B cell (primary cell): Measurements from ENCODE around the gene PRSS38. TPM values are rescaled to one million over a fixed set of nuclear protein-coding genes. Genes with fewer than 3 reads are reported as not detected.
A peak's percentile ranks its signal among the peaks of the same experiment; 100 is the strongest.

Source experiments
- ATAC-seq: fragments of 200-7000 bp; cut with Tn5 transposase; one replicate; pipeline ENCODE4 v1.10.0; 2021; ENCODE audit warnings: low read depth, mild to moderate bottlenecking, moderate number of reproducible peaks, moderate library complexity
- CTCF ChIA-PET: fragments of 350-600 bp; sonication (Branson Sonifier 250); formaldehyde crosslinking; loops from one replicate; lab custom pipeline; 2021; ENCODE audit warnings: antibody characterized with exemption, inconsistent platforms; lab: Charles Lee
- POLR2A ChIA-PET: fragments of 350-600 bp; sonication (Branson Sonifier 250); formaldehyde crosslinking; loops from one replicate; lab custom pipeline; 2021; ENCODE audit warnings: antibody characterized with exemption; lab: Charles Lee
- DNase-seq: peaks from one replicate; pipeline ENCODE4 v3.0.0; 2013
- H2AFZ ChIP-seq: 2 replicates; pipeline ENCODE4 v1.6.1; 2012; ENCODE audit warnings: mild to moderate bottlenecking, low read depth, low read length; ENCODE audit not compliant: insufficient read depth, poor library complexity, severe bottlenecking
- H3K27ac ChIP-seq, 2 donors: 1 replicate in 1 of 2; 2 replicates in 1 of 2; pipeline ENCODE4 v1.5.1; 2012 to 2013; ENCODE audit warnings: low read length in 2 of 2, mild to moderate bottlenecking in 2 of 2, moderate library complexity in 1 of 2
- H3K27me3 ChIP-seq, 4 experiments: fragments of 200-600 bp in 1 of 4; sonication (generic) in 1 of 4; replicated peaks in 1 of 4; 1 replicate in 2 of 4; 2 replicates in 2 of 4; pipeline versions ENCODE4 v1.6.1 to v1.7.0; 2013 to 2016; ENCODE audit warnings: low read length in 3 of 4, mild to moderate bottlenecking in 2 of 4, mixed read lengths in 1 of 4, moderate library complexity in 1 of 4; ENCODE audit not compliant: insufficient read depth in 4 of 4, control insufficient read depth in 3 of 4; ENCODE audit errors: control extremely low read depth in 1 of 4
- H3K36me3 ChIP-seq, 2 experiments: replicated peaks in 1 of 2; 1 replicate in 1 of 2; 2 replicates in 1 of 2; pipeline versions ENCODE4 v1.6.1 to v1.7.1; 2013; ENCODE audit warnings: low read length in 1 of 2; ENCODE audit not compliant: insufficient read depth in 2 of 2, control insufficient read depth in 1 of 2; ENCODE audit errors: control extremely low read depth in 1 of 2, extremely low read depth in 1 of 2
- H3K4me1 ChIP-seq, 2 donors: fragments of 200-600 bp in 1 of 2; sonication (generic) in 1 of 2; 1 replicate in 1 of 2; 2 replicates in 1 of 2; pipeline versions ENCODE4 v1.5.1 to v1.6.1; 2013 to 2017; ENCODE audit warnings: low read length in 2 of 2; ENCODE audit not compliant: control insufficient read depth in 2 of 2, insufficient read depth in 2 of 2
- H3K4me2 ChIP-seq: replicated peaks from 2 replicates; pipeline ENCODE3; 2012; ENCODE audit warnings: mild to moderate bottlenecking, low read depth, low read length; ENCODE audit not compliant: poor library complexity, severe bottlenecking
- H3K4me3 ChIP-seq, 5 experiments: fragments of 200-600 bp in 1 of 5; sonication (generic) in 1 of 5; 1 replicate in 3 of 5; 2 replicates in 2 of 5; pipeline versions ENCODE4 v1.5.1 to v1.7.0; 2011 to 2016; ENCODE audit warnings: low read length in 4 of 5, mild to moderate bottlenecking in 4 of 5, low read depth in 2 of 5, control low read depth in 1 of 5, moderate library complexity in 1 of 5; ENCODE audit not compliant: insufficient read depth in 1 of 5; ENCODE audit errors: control extremely low read depth in 1 of 5, extremely low read depth in 1 of 5
- H3K79me2 ChIP-seq: fragments of 200-600 bp; sonication (generic); one replicate; pipeline ENCODE4 v1.6.0; 2016; ENCODE audit warnings: low read length; ENCODE audit not compliant: control insufficient read depth, insufficient read depth
- H3K9ac ChIP-seq: fragments of 200-600 bp; sonication (generic); 2 replicates; pipeline ENCODE4 v1.6.1; 2017; ENCODE audit warnings: mild to moderate bottlenecking, low read length, moderate library complexity
- H3K9me3 ChIP-seq, 3 donors: one replicate each; pipeline versions ENCODE4 v1.6.1 to v1.7.1; 2013; ENCODE audit warnings: low read length in 2 of 3; ENCODE audit not compliant: control insufficient read depth in 2 of 3, insufficient read depth in 1 of 3; ENCODE audit errors: control extremely low read depth in 1 of 3
- H4K20me1 ChIP-seq: 2 replicates; pipeline ENCODE4 v1.6.0; 2012; ENCODE audit warnings: mild to moderate bottlenecking, low read length; ENCODE audit not compliant: insufficient read depth, control insufficient read depth, poor library complexity, severe bottlenecking
- H3K27ac Mint-ChIP-seq: one replicate; pipeline ENCODE4 v1.8.0; 2021; ENCODE audit warnings: mixed read lengths
- H3K27me3 Mint-ChIP-seq: one replicate; pipeline ENCODE4 v1.8.0; 2021; ENCODE audit warnings: mixed read lengths
- H3K4me1 Mint-ChIP-seq: one replicate; pipeline ENCODE4 v1.8.0; 2021; ENCODE audit warnings: mixed read lengths
- H3K4me3 Mint-ChIP-seq: one replicate; pipeline ENCODE4 v1.8.0; 2021; ENCODE audit warnings: mixed read lengths
- H3K9me3 Mint-ChIP-seq: one replicate; pipeline ENCODE4 v1.8.0; 2022; ENCODE audit warnings: mixed read lengths; ENCODE audit not compliant: insufficient read depth
- EZH2 ChIP-seq: IDR thresholded peaks from 2 replicates; pipeline ENCODE4 v1.6.1; 2012; ENCODE audit warnings: borderline replicate concordance, low read depth, mild to moderate bottlenecking, moderate library complexity, low read length; ENCODE audit not compliant: insufficient read depth, poor library complexity, severe bottlenecking
- WGBS: methylation state at CpG from one replicate; pipeline ENCODE4 v1.1.5; 2013; ENCODE audit warnings: missing lambda C conversion rate; ENCODE audit not compliant: insufficient coverage; 5-methylcytosine and 5-hydroxymethylcytosine counted together
- intact Hi-C: fragments of 100-400 bp; cut with micrococcal nuclease; formaldehyde crosslinking; loops from one replicate; pipeline ENCODE4 v1.10.0; 2022
- polyA plus RNA-seq: library from polyadenylated mRNA; depleted of rRNA; stranded (reverse); fragments of >200 nt; gene quantifications from 2 replicates; pipeline ENCODE4 v1.2.3, GENCODE V29; 2012
- total RNA-seq, 2 donors: library from RNA; stranded (reverse); fragments of 120-200 nt in 1 of 2; gene quantifications; 1 replicate in 1 of 2; 2 replicates in 1 of 2; pipeline versions ENCODE4 v1.2.3 to v1.2.4, GENCODE V29; 2013 to 2022
- TF ChIP-seq, protein P1 (sequence below): fragments of 200-600 bp; IDR thresholded peaks from one replicate; pipeline ENCODE4 v1.8.0; 2022; ENCODE audit warnings: antibody characterized with exemption, mild to moderate bottlenecking

The PRSS38 gene
- total and polyA plus RNA-seq, 2 donors (not counting 1 experiment from before 2014, with no cell fraction given): not detected

DNA sequence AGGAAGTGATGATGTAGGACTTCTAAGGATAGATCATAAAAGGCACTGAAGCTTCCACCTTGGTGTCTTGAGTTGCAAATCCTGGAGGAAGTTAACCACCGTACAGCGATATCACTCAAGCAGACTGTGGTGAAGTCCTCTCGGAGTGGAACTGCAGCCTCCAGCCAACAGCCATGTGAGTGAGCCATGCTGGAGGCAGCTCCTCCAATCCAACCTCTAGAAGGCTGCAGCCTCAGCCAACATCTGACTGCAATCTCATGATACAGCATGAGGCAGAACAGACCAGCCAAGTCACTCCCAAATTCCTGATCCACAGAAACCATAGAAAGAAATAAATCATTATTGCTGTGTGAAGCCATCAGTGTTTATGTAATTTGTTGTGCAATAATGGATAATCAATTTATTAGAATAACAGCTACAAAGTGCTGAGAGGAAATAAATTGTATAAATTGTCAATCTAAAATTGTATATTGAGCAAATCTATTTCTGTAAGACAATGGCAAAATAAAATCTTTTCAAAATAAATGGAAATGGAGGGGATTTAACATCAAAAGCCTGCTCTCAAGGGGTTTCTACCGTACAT lies 65.0 kb downstream of the PRSS38 start:
- Histone ChIP-seq H3K9me3 (peaks cover 0 to 3% (median 0%) of the 10 kb centered on the region in 3 donors), H3K4me2 (no peak overlapping the region), H3K79me2 (no peaks in the 10 kb centered on the region), H4K20me1 (no peaks in the 10 kb centered on the region), H3K27me3 (no peaks in the 10 kb centered on the region), H3K9ac (no peak overlapping the region), H3K36me3 (no peaks in the 10 kb centered on the region), H3K4me3 (no peak overlapping the region), H3K4me1 (peaks cover 2 to 3% of the 10 kb centered on the region in 2 donors), H3K27ac (no peak overlapping the region), H2AFZ (no peak overlapping the region)
- H3K4me3 Mint-ChIP-seq: no peak overlapping the region
- peaks cover 2% of the 10 kb centered on the region for H3K4me1 Mint-ChIP-seq
- ATAC-seq: no peak
- H3K27me3 Mint-ChIP-seq: peaks cover 3% of the 10 kb centered on the region
- ChIA-PET CTCF (no interaction called here), POLR2A (no interaction called here)
- 94% methylated on average over 3 of the region's 4 CpGs for WGBS
- H3K9me3 Mint-ChIP-seq: no peaks in the 10 kb centered on the region
- DNase-seq: no peak
- TF ChIP-seq, protein P1, sequence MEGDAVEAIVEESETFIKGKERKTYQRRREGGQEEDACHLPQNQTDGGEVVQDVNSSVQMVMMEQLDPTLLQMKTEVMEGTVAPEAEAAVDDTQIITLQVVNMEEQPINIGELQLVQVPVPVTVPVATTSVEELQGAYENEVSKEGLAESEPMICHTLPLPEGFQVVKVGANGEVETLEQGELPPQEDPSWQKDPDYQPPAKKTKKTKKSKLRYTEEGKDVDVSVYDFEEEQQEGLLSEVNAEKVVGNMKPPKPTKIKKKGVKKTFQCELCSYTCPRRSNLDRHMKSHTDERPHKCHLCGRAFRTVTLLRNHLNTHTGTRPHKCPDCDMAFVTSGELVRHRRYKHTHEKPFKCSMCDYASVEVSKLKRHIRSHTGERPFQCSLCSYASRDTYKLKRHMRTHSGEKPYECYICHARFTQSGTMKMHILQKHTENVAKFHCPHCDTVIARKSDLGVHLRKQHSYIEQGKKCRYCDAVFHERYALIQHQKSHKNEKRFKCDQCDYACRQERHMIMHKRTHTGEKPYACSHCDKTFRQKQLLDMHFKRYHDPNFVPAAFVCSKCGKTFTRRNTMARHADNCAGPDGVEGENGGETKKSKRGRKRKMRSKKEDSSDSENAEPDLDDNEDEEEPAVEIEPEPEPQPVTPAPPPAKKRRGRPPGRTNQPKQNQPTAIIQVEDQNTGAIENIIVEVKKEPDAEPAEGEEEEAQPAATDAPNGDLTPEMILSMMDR: no peak
- TF ChIP-seq EZH2: no peak
- intact Hi-C loops: no loop called here
- H3K27ac Mint-ChIP-seq: no peak overlapping the region

DNA sequence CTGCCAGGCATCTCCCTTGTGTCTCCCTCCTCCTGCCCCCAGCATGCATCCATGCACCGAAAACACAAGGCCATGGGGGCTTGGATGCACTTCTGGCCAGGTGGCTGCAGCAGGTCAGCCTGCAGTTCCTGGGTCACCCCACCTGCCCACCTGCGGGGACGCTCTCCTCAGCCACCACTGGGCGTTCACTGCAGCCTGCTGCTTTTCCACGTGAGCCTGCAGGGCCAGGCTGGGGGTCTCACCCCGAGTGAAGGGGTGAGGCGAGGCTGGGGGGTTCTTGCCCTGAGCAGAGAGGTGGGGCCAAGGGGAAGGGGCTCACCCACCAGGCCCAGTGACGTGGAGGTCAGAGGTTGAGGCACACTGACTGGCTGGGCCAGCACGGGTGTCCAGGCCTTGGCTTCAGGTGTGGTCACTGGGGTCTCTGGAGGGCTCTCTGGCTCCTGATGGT lies 67.6 kb downstream of the PRSS38 start:
- intact Hi-C loops: no loop called here
- no peak overlapping the region for H3K4me2 ChIP-seq
- Mint-ChIP-seq H3K4me1 (peaks cover 10% of the 10 kb centered on the region), H3K27me3 (no peaks in the 10 kb centered on the region), H3K27ac (no peak overlapping the region), H3K4me3 (no peak overlapping the region), H3K9me3 (no peaks in the 10 kb centered on the region)
- H3K27ac ChIP-seq: no peak overlapping the region
- 88% methylated on average over 3 of the region's 9 CpGs for WGBS
- H3K27me3 ChIP-seq: no peaks in the 10 kb centered on the region
- ChIA-PET CTCF (no interaction called here), POLR2A (no interaction called here)
- no peaks in the 10 kb centered on the region for H3K79me2 ChIP-seq
- H3K9ac ChIP-seq: no peak overlapping the region
- H3K4me1 ChIP-seq: peaks cover 11 to 27% of the 10 kb centered on the region in 2 donors
- no peaks in the 10 kb centered on the region for H3K36me3 ChIP-seq
- TF ChIP-seq, protein P1: no peak
- TF ChIP-seq EZH2: no peak
- peak; percentile 1 for DNase-seq
- no peak for ATAC-seq
- no peaks in the 10 kb centered on the region for H4K20me1 ChIP-seq
- H3K4me3 ChIP-seq: no peak overlapping the region
- no peak overlapping the region for H2AFZ ChIP-seq
- H3K9me3 ChIP-seq: peaks cover 0 to 3% (median 0%) of the 10 kb centered on the region in 3 donors
